GM21367 (cell line): ENCODE results near the gene HTR3D.
A peak's percentile ranks its signal among the peaks of the same experiment; 100 is the strongest.
"Not testable (repeated sequence)": the region's sequence is repeated elsewhere in the genome, so short reads cannot be mapped to it uniquely, and the experiment has no call there.

Source experiments
- ATAC-seq: cut with Tn5 transposase; IDR thresholded peaks from one replicate; pipeline ENCODE4 v1.9.1; 2021; ENCODE audit not compliant: unreplicated experiment

Gene HTR3D

GRCh38 chr3:184015381-184016019 lies 16.0 kb upstream of the HTR3D start:
- ATAC-seq, result no peak

- ATAC-seq, result no peak
Observed at GRCh38 chr3:184016169-184016570, 15.4 kb upstream of the HTR3D start.

- ATAC-seq, result peak; percentile 58
Observed at GRCh38 chr3:184016811-184017671, 14.5 kb upstream of the HTR3D start.

- ATAC-seq, result peak; percentile 95
Observed at GRCh38 chr3:184017672-184018423, 13.7 kb upstream of the HTR3D start, which contains the start of gene ABCC5. Gene ABCC5, minus strand, starts transcription at chr3:184017884. Its CDS starts 3,492 bp downstream, at chr3:184014392.

GRCh38 chr3:184018424-184018973 lies 13.0 kb upstream of the HTR3D start:
- ATAC-seq, result no peak

GRCh38 chr3:184022323-184022722 lies 9.2 kb upstream of the HTR3D start:
- ATAC-seq, result no peak

- not testable (repeated sequence) for ATAC-seq
Observed at GRCh38 chr3:184025256-184025655, 6.3 kb upstream of the HTR3D start.

GRCh38 chr3:184028275-184028890 lies 3.2 kb upstream of the HTR3D start:
- ATAC-seq, result not testable (repeated sequence)

- no peak for ATAC-seq
Observed at GRCh38 chr3:184029443-184029842, 2.1 kb upstream of the HTR3D start.

- ATAC-seq, result no peak
Observed at GRCh38 chr3:184030536-184030935, 1.0 kb upstream of the HTR3D start.

- ATAC-seq, result no peak
Observed at GRCh38 chr3:184037816-184038215, 6.3 kb downstream of the HTR3D start.

- not testable (repeated sequence) for ATAC-seq
Observed at GRCh38 chr3:184038307-184038706, 6.8 kb downstream of the HTR3D start.

- no peak for ATAC-seq
Observed at GRCh38 chr3:184039414-184039813, 7.9 kb downstream of the HTR3D start.

- no peak for ATAC-seq
Observed at GRCh38 chr3:184040010-184040409, 8.5 kb downstream of the HTR3D start.

GRCh38 chr3:184042617-184043016 lies 11.1 kb downstream of the HTR3D start:
- no peak for ATAC-seq

- no peak for ATAC-seq
Observed at GRCh38 chr3:184045995-184046394, 14.5 kb downstream of the HTR3D start.

- ATAC-seq, result no peak
Observed at GRCh38 chr3:184050217-184050847, 18.8 kb downstream of the HTR3D start.

- ATAC-seq, result no peak
Observed at GRCh38 chr3:184052767-184053166, 21.2 kb downstream of the HTR3D start, which contains the start of gene HTR3C. Gene HTR3C, plus strand, starts transcription at chr3:184053047. Its CDS starts 34 bp downstream, at chr3:184053081.

- no peak for ATAC-seq
Observed at GRCh38 chr3:184058029-184058428, 26.5 kb downstream of the HTR3D start.

- ATAC-seq, result no peak
Observed at GRCh38 chr3:184059424-184059823, 27.9 kb downstream of the HTR3D start.
